DND-41 (cell line): ENCODE measurements around the gene PCDHGA6.

Source experiments
- ATAC-seq: fragments of 200-7000 bp; cut with Tn5 transposase; 3 replicates; pipeline ENCODE4 v1.9.1; 2021; ENCODE audit warnings: low read depth; ENCODE audit not compliant: insufficient read depth
- DNase-seq: peaks from one replicate; pipeline ENCODE4 v3.0.0-alpha.2; 2020
- H2AFZ ChIP-seq: 2 replicates; pipeline ENCODE4 v1.6.0; 2012; ENCODE audit warnings: low read depth, low read length
- H3K27ac ChIP-seq: 2 replicates; pipeline ENCODE4 v1.5.1; 2012; ENCODE audit warnings: low read length, inconsistent platforms
- H3K27me3 ChIP-seq: fragments of 200-600 bp; sonication (generic); 2 replicates; pipeline ENCODE4 v1.6.0; 2012; ENCODE audit warnings: low read length, mild to moderate bottlenecking, inconsistent platforms; ENCODE audit not compliant: insufficient read depth, poor library complexity
- H3K36me3 ChIP-seq: 2 replicates; pipeline ENCODE4 v1.5.1; 2012; ENCODE audit warnings: low read length, inconsistent platforms; ENCODE audit not compliant: insufficient read depth
- H3K4me1 ChIP-seq: 2 replicates; pipeline ENCODE4 v1.5.1; 2012; ENCODE audit warnings: mild to moderate bottlenecking, low read length; ENCODE audit not compliant: insufficient read depth
- H3K4me2 ChIP-seq: 2 replicates; pipeline ENCODE4 v1.6.0; 2012; ENCODE audit warnings: mild to moderate bottlenecking, moderate library complexity, low read length, inconsistent platforms; ENCODE audit not compliant: insufficient read depth
- H3K4me3 ChIP-seq, 2 experiments: fragments of 200-600 bp in 1 of 2; shearing (Covaris generic) in 1 of 2; 2 replicates each; pipeline ENCODE4 v1.5.1; 2012 to 2016; ENCODE audit warnings: inconsistent platforms in 2 of 2, low read length in 2 of 2, mild to moderate bottlenecking in 2 of 2, low read depth in 1 of 2, moderate library complexity in 1 of 2
- H3K79me2 ChIP-seq: 2 replicates; pipeline ENCODE4 v1.6.0; 2012; ENCODE audit warnings: low read length, inconsistent platforms; ENCODE audit not compliant: insufficient read depth
- H3K9ac ChIP-seq: 2 replicates; pipeline ENCODE4 v1.6.0; 2012; ENCODE audit warnings: low read depth, mild to moderate bottlenecking, inconsistent platforms, low read length, moderate library complexity
- H3K9me3 ChIP-seq: 2 replicates; pipeline ENCODE4 v1.5.1; 2012; ENCODE audit warnings: low read length, moderate library complexity, mild to moderate bottlenecking, inconsistent platforms; ENCODE audit not compliant: insufficient read depth, severe bottlenecking
- H4K20me1 ChIP-seq: 2 replicates; pipeline ENCODE4 v1.6.0; 2012; ENCODE audit warnings: low read length; ENCODE audit not compliant: insufficient read depth
- CTCF ChIP-seq: IDR thresholded peaks from 2 replicates; pipeline ENCODE4 v1.5.1; 2012; ENCODE audit warnings: borderline replicate concordance, low read length, moderate library complexity, mild to moderate bottlenecking; ENCODE audit not compliant: poor library complexity, severe bottlenecking; ENCODE audit errors: extremely low read depth
- EZH2 ChIP-seq: IDR thresholded peaks from 3 replicates; pipeline ENCODE4 v1.6.1; 2012; ENCODE audit warnings: borderline replicate concordance, low read depth, mild to moderate bottlenecking, moderate library complexity, low read length, inconsistent platforms; ENCODE audit not compliant: severe bottlenecking

PCDHGA6 gene

DNA sequence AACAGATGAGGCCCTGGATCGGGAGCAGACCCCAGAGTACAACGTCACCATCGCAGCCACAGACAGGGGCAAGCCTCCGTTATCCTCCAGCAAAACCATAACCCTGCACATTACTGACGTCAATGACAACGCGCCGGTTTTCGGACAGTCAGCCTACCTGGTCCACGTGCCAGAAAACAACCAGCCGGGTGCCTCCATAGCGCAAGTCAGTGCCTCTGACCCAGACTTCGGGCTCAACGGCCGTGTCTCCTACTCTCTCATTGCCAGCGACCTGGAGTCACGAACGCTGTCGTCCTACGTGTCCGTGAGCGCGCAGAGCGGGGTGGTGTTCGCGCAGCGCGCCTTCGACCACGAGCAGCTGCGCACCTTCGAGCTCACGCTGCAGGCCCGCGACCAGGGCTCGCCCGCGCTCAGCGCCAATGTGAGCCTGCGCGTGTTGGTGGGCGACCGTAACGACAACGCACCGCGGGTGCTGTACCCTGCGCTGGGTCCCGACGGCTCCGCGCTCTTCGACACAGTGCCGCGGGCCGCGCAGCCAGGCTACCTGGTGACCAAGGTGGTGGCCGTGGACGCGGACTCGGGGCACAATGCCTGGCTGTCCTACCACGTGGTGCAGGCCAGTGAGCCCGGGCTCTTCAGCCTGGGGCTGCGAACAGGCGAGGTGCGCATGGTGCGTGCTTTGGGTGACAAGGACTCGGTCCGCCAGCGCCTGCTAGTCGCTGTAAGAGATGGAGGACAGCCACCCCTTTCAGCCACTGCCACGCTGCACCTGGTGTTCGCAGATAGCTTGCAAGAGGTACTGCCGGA lies 45.6 kb downstream of the PCDHGA6 start:
- Histone ChIP-seq H4K20me1 (no peaks in the 10 kb centered on the region), H3K79me2 (no peaks in the 10 kb centered on the region), H3K4me2 (no peak overlapping the region), H3K9ac (no peak overlapping the region), H3K36me3 (no peaks in the 10 kb centered on the region), H3K9me3 (no peaks in the 10 kb centered on the region), H3K4me1 (no peaks in the 10 kb centered on the region), H3K27me3 (peaks cover 4% of the 10 kb centered on the region), H2AFZ (no peak overlapping the region), H3K27ac (no peak overlapping the region), H3K4me3 (no peak overlapping the region)
- ATAC-seq: no peak
- no peak for DNase-seq
- TF ChIP-seq CTCF: no peak

- ATAC-seq (no peak), DNase-seq (peak; percentile 28)
- H4K20me1 ChIP-seq: no peaks in the 10 kb centered on the region
- no peak within 1 kb of the TSS for H3K4me2 ChIP-seq
- H3K79me2 ChIP-seq: no peaks in the 10 kb centered on the region
- H3K9me3 ChIP-seq: no peaks in the 10 kb centered on the region
- peaks cover 10% of the 10 kb centered on the region for H3K27me3 ChIP-seq
- H3K4me3 ChIP-seq: no peak within 1 kb of the TSS
- no peak for TF ChIP-seq EZH2
- peak; percentile 67 for TF ChIP-seq CTCF
- no peak within 1 kb of the TSS for H3K9ac ChIP-seq
- H3K27ac ChIP-seq: no peak within 1 kb of the TSS
- no peaks in the 10 kb centered on the region for H3K4me1 ChIP-seq
- H2AFZ ChIP-seq: no peak within 1 kb of the TSS
- no peaks in the 10 kb centered on the region for H3K36me3 ChIP-seq
These were observed 47.3 kb downstream of the PCDHGA6 start, which contains the start of gene PCDHGA11 for GRCh38 chr5:141420855-141421488. Gene PCDHGA11 (plus strand): TSS chr5:141421051. CDS start chr5:141421228, 177 bp downstream.

GRCh38 chr5:141421489-141421855 lies 47.8 kb downstream of the PCDHGA6 start:
- Histone ChIP-seq H3K9ac (no peak overlapping the region), H3K4me2 (no peak overlapping the region), H4K20me1 (no peaks in the 10 kb centered on the region), H3K4me3 (no peak overlapping the region), H3K27me3 (peaks cover 10% of the 10 kb centered on the region), H3K9me3 (no peaks in the 10 kb centered on the region), H3K79me2 (no peaks in the 10 kb centered on the region), H3K4me1 (no peaks in the 10 kb centered on the region), H3K27ac (no peak overlapping the region), H3K36me3 (no peaks in the 10 kb centered on the region), H2AFZ (no peak overlapping the region)
- ATAC-seq (no peak), DNase-seq (no peak)
- TF ChIP-seq CTCF (no peak), EZH2 (no peak)
